HEK293 (cell line): ENCODE measurements around the gene NXT1.

Source experiments
- CTCF ChIA-PET: fragments of 350-600 bp; formaldehyde crosslinking; extraction: SDS; loops from one replicate; lab custom pipeline; 2021; ENCODE audit warnings: antibody characterized with exemption; lab: Yijun Ruan, JAX
- POLR2A ChIA-PET: fragments of 300-600 bp; formaldehyde crosslinking; extraction: SDS; loops from one replicate; lab custom pipeline; 2020; ENCODE audit warnings: antibody characterized with exemption, inconsistent platforms; lab: Yijun Ruan, JAX
- H3K27ac ChIP-seq: fragments of 200-500 bp; sonication (Bioruptor generic); 2 replicates; pipeline ENCODE4 v1.5.1; 2014; ENCODE audit warnings: low read depth, low read length, control low read depth, inconsistent platforms; ENCODE audit errors: extremely low read depth
- H3K36me3 ChIP-seq, 2 experiments: fragments of 200-500 bp in 1 of 2; sonication (Bioruptor generic) in 1 of 2; 1 replicate in 1 of 2; 2 replicates in 1 of 2; pipeline ENCODE4 v1.5.1; 2014 to 2017; ENCODE audit warnings: inconsistent platforms in 2 of 2, low read length in 2 of 2; ENCODE audit not compliant: control insufficient read depth in 2 of 2, insufficient read depth in 1 of 2
- H3K4me1 ChIP-seq: fragments of 200-500 bp; sonication (Bioruptor generic); 2 replicates; pipeline ENCODE4 v1.5.1; 2014; ENCODE audit warnings: mild to moderate bottlenecking, low read length, inconsistent platforms; ENCODE audit not compliant: control insufficient read depth, insufficient read depth
- H3K4me3 ChIP-seq: 2 replicates; pipeline ENCODE4 v1.5.1; 2011; ENCODE audit warnings: low read depth, mild to moderate bottlenecking, control low read depth, low read length, moderate library complexity
- H3K9me3 ChIP-seq: fragments of 200-500 bp; sonication (Bioruptor generic); 2 replicates; pipeline ENCODE4 v1.5.1; 2014; ENCODE audit warnings: low read depth, low read length, inconsistent platforms; ENCODE audit not compliant: control insufficient read depth, insufficient read depth
- IKZF3 ChIP-seq: fragments of 450-650 bp; IDR thresholded peaks from 2 replicates; pipeline ENCODE4 v1.5.0; 2018; ENCODE audit warnings: missing biosample characterization, mild to moderate bottlenecking, missing genetic modification characterization, moderate library complexity
- OVOL3 ChIP-seq: fragments of 450-650 bp; formaldehyde crosslinking; IDR thresholded peaks from 2 replicates; pipeline ENCODE4 v1.5.1; 2016; ENCODE audit warnings: missing biosample characterization, missing genetic modification characterization
- REPIN1 ChIP-seq: fragments of 450-650 bp; formaldehyde crosslinking; IDR thresholded peaks from 2 replicates; pipeline ENCODE4 v1.5.1; 2017; ENCODE audit warnings: missing biosample characterization, missing genetic modification characterization, low read depth
- SCRT1 ChIP-seq: fragments of 450-650 bp; formaldehyde crosslinking; IDR thresholded peaks from 2 replicates; pipeline ENCODE4 v1.5.1; 2016; ENCODE audit warnings: missing biosample characterization, missing genetic modification characterization, borderline replicate concordance
- WT1 ChIP-seq: fragments of 450-650 bp; formaldehyde crosslinking; IDR thresholded peaks from 2 replicates; pipeline ENCODE4 v1.5.1; 2016; ENCODE audit warnings: missing biosample characterization, missing genetic modification characterization
- YY1 ChIP-seq: fragments of 450-650 bp; formaldehyde crosslinking; IDR thresholded peaks from 2 replicates; pipeline ENCODE4 v1.5.1; 2018; ENCODE audit warnings: missing biosample characterization, missing genetic modification characterization
- ZBTB17 ChIP-seq: fragments of 450-650 bp; formaldehyde crosslinking; IDR thresholded peaks from 2 replicates; pipeline ENCODE4 v1.5.1; 2016; ENCODE audit warnings: missing biosample characterization, missing genetic modification characterization
- ZNF248 ChIP-seq: fragments of 450-650 bp; formaldehyde crosslinking; IDR thresholded peaks from 2 replicates; pipeline ENCODE4 v1.5.1; 2017; ENCODE audit warnings: missing biosample characterization, missing genetic modification characterization
- ZNF302 ChIP-seq: fragments of 450-650 bp; formaldehyde crosslinking; IDR thresholded peaks from 2 replicates; pipeline ENCODE4 v1.5.1; 2016; ENCODE audit warnings: missing biosample characterization, missing genetic modification characterization, low read depth
- ZNF48 ChIP-seq: fragments of 450-650 bp; formaldehyde crosslinking; IDR thresholded peaks from 2 replicates; pipeline ENCODE4 v1.5.1; 2016; ENCODE audit warnings: missing biosample characterization, missing genetic modification characterization
- ZNF530 ChIP-seq: fragments of 450-650 bp; formaldehyde crosslinking; IDR thresholded peaks from 2 replicates; pipeline ENCODE4 v1.5.1; 2016; ENCODE audit warnings: low read depth, missing biosample characterization, missing genetic modification characterization
- ZNF549 ChIP-seq: fragments of 450-650 bp; IDR thresholded peaks from 2 replicates; pipeline ENCODE4 v1.5.1; 2018; ENCODE audit warnings: missing biosample characterization, missing genetic modification characterization, mild to moderate bottlenecking, inconsistent platforms, moderate library complexity
- ZNF555 ChIP-seq: fragments of 450-650 bp; formaldehyde crosslinking; conservative IDR thresholded peaks from 2 replicates; pipeline ENCODE4 v1.5.1; 2017; ENCODE audit warnings: missing biosample characterization, mild to moderate bottlenecking, missing genetic modification characterization, inconsistent platforms
- ZNF560 ChIP-seq: fragments of 450-650 bp; formaldehyde crosslinking; IDR thresholded peaks from 2 replicates; pipeline ENCODE4 v1.5.1; 2017; ENCODE audit warnings: missing biosample characterization, missing genetic modification characterization, borderline replicate concordance
- ZNF624 ChIP-seq: fragments of 450-650 bp; formaldehyde crosslinking; IDR thresholded peaks from 2 replicates; pipeline ENCODE4 v1.5.1; 2017; ENCODE audit warnings: missing biosample characterization, missing genetic modification characterization
- ZSCAN23 ChIP-seq: fragments of 450-650 bp; formaldehyde crosslinking; IDR thresholded peaks from 2 replicates; pipeline ENCODE4 v1.5.1; 2016; ENCODE audit warnings: missing biosample characterization, missing genetic modification characterization
- TF ChIP-seq, protein P1 (sequence below): fragments of 450-650 bp; formaldehyde crosslinking; IDR thresholded peaks from 2 replicates; pipeline ENCODE4 v1.5.1; 2016; ENCODE audit warnings: missing biosample characterization, missing genetic modification characterization
- TF ChIP-seq, protein P2 (sequence below): fragments of 450-650 bp; formaldehyde crosslinking; IDR thresholded peaks from 2 replicates; pipeline ENCODE4; 2016; ENCODE audit warnings: missing biosample characterization, missing genetic modification characterization
- TF ChIP-seq, protein P3 (sequence below): fragments of 450-650 bp; IDR thresholded peaks from 2 replicates; pipeline ENCODE4 v1.5.1; 2018; ENCODE audit warnings: missing biosample characterization, missing genetic modification characterization
- TF ChIP-seq, protein P4 (sequence below): fragments of 450-650 bp; formaldehyde crosslinking; IDR thresholded peaks from 2 replicates; pipeline ENCODE4 v1.5.1; 2016; ENCODE audit warnings: missing biosample characterization, missing genetic modification characterization, low read depth
- TF ChIP-seq, protein P5 (sequence below): fragments of 450-650 bp; formaldehyde crosslinking; IDR thresholded peaks from 2 replicates; pipeline ENCODE4 v1.5.1; 2016; ENCODE audit warnings: missing biosample characterization, missing genetic modification characterization
- TF ChIP-seq, protein P6 (sequence below): fragments of 450-650 bp; formaldehyde crosslinking; conservative IDR thresholded peaks from 2 replicates; pipeline ENCODE4 v1.5.1; 2016; ENCODE audit warnings: low read depth, missing biosample characterization, missing genetic modification characterization

The NXT1 gene

DNA sequence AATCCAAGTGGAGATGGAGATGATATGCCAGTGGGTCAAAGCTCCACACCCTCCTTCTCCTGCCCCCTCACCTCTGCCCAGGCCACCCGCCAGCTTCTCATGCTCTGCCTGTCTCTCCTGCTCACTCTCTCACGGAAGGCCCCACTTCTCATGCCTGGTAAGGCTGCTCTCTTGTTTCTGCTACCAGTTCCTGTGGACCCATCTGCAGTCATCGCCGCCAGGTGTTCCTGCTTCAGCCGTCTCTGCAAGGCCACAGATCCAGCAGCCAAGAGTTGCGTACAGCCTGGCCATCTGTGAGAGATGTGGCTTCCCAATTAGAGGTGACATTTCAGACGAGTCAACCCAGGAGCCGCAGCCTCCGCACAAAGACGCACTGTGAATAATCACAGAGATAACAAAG is 40.8 kb upstream of the NXT1 start:
- TF ChIP-seq ZNF549 (tag by site-specific recombination) (no peak), ZBTB17 (tag by site-specific recombination) (no peak), OVOL3 (no peak), ZNF48 (no peak), ZNF624 (tag by site-specific recombination) (no peak), SCRT1 (no peak), ZSCAN23 (tag by site-specific recombination) (no peak), ZNF302 (tag by site-specific recombination) (no peak), ZNF555 (tag by site-specific recombination) (no peak), ZNF560 (tag by site-specific recombination) (no peak), ZNF248 (tag by site-specific recombination) (no peak), WT1 (no peak)
- TF ChIP-seq, protein P1, sequence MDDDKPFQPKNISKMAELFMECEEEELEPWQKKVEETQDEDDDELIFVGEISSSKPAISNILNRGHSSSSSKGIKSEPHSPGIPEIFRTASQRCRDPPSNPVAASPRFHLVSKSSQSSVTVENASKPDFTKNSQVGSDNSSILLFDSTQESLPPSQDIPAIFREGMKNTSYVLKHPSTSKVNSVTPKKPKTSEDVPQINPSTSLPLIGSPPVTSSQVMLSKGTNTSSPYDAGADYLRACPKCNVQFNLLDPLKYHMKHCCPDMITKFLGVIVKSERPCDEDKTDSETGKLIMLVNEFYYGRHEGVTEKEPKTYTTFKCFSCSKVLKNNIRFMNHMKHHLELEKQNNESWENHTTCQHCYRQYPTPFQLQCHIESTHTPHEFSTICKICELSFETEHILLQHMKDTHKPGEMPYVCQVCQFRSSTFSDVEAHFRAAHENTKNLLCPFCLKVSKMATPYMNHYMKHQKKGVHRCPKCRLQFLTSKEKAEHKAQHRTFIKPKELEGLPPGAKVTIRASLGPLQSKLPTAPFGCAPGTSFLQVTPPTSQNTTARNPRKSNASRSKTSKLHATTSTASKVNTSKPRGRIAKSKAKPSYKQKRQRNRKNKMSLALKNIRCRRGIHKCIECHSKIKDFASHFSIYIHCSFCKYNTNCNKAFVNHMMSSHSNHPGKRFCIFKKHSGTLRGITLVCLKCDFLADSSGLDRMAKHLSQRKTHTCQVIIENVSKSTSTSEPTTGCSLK: no peak
- TF ChIP-seq, protein P2, sequence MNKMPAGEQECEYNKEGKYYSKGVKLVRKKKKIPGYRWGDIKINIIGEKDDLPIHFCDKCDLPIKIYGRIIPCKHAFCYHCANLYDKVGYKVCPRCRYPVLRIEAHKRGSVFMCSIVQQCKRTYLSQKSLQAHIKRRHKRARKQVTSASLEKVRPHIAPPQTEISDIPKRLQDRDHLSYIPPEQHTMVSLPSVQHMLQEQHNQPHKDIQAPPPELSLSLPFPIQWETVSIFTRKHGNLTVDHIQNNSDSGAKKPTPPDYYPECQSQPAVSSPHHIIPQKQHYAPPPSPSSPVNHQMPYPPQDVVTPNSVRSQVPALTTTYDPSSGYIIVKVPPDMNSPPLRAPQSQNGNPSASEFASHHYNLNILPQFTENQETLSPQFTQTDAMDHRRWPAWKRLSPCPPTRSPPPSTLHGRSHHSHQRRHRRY (tag by site-specific recombination): no peak
- TF ChIP-seq, protein P3, sequence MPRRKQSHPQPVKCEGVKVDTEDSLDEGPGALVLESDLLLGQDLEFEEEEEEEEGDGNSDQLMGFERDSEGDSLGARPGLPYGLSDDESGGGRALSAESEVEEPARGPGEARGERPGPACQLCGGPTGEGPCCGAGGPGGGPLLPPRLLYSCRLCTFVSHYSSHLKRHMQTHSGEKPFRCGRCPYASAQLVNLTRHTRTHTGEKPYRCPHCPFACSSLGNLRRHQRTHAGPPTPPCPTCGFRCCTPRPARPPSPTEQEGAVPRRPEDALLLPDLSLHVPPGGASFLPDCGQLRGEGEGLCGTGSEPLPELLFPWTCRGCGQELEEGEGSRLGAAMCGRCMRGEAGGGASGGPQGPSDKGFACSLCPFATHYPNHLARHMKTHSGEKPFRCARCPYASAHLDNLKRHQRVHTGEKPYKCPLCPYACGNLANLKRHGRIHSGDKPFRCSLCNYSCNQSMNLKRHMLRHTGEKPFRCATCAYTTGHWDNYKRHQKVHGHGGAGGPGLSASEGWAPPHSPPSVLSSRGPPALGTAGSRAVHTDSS (tag by site-specific recombination): no peak
- TF ChIP-seq, protein P4, sequence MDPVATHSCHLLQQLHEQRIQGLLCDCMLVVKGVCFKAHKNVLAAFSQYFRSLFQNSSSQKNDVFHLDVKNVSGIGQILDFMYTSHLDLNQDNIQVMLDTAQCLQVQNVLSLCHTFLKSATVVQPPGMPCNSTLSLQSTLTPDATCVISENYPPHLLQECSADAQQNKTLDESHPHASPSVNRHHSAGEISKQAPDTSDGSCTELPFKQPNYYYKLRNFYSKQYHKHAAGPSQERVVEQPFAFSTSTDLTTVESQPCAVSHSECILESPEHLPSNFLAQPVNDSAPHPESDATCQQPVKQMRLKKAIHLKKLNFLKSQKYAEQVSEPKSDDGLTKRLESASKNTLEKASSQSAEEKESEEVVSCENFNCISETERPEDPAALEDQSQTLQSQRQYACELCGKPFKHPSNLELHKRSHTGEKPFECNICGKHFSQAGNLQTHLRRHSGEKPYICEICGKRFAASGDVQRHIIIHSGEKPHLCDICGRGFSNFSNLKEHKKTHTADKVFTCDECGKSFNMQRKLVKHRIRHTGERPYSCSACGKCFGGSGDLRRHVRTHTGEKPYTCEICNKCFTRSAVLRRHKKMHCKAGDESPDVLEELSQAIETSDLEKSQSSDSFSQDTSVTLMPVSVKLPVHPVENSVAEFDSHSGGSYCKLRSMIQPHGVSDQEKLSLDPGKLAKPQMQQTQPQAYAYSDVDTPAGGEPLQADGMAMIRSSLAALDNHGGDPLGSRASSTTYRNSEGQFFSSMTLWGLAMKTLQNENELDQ (tag by site-specific recombination): no peak
- TF ChIP-seq, protein P5, sequence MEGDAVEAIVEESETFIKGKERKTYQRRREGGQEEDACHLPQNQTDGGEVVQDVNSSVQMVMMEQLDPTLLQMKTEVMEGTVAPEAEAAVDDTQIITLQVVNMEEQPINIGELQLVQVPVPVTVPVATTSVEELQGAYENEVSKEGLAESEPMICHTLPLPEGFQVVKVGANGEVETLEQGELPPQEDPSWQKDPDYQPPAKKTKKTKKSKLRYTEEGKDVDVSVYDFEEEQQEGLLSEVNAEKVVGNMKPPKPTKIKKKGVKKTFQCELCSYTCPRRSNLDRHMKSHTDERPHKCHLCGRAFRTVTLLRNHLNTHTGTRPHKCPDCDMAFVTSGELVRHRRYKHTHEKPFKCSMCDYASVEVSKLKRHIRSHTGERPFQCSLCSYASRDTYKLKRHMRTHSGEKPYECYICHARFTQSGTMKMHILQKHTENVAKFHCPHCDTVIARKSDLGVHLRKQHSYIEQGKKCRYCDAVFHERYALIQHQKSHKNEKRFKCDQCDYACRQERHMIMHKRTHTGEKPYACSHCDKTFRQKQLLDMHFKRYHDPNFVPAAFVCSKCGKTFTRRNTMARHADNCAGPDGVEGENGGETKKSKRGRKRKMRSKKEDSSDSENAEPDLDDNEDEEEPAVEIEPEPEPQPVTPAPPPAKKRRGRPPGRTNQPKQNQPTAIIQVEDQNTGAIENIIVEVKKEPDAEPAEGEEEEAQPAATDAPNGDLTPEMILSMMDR (tag by site-specific recombination): no peak
- CTCF ChIA-PET: no interaction called here
- POLR2A ChIA-PET: no interaction called here

DNA sequence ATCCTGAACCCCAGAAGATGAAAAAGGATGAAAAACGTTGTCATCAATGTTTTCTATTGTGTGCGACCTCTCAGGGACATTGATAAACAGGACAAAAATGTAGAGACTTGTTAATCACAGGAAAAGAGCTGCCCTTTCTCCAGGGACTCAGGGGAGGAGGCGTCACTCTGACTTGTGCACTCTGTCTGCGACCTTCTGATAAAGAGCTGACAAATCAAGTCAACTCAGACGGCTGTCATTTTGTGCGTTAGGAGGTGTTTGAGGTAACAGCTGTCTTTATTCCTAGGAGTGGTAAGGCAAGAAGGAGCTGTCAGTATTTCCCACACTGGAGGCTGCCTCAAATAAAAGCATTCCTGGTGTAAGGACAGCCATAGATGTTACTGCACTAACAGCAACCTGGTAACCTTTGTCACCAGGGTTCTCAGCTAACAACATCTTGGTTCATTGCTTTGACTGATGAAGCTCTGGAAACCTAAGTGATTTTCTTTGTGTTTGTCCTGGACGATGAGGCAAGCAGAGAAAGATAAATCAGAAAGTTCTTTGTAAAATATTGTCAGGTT is 38.6 kb upstream of the NXT1 start:
- CTCF ChIA-PET: no interaction called here
- TF ChIP-seq ZNF530 (no peak), IKZF3 (tag by site-specific recombination) (no peak), REPIN1 (tag by site-specific recombination) (no peak), YY1 (tag by site-specific recombination) (no peak)
- TF ChIP-seq, protein P6, sequence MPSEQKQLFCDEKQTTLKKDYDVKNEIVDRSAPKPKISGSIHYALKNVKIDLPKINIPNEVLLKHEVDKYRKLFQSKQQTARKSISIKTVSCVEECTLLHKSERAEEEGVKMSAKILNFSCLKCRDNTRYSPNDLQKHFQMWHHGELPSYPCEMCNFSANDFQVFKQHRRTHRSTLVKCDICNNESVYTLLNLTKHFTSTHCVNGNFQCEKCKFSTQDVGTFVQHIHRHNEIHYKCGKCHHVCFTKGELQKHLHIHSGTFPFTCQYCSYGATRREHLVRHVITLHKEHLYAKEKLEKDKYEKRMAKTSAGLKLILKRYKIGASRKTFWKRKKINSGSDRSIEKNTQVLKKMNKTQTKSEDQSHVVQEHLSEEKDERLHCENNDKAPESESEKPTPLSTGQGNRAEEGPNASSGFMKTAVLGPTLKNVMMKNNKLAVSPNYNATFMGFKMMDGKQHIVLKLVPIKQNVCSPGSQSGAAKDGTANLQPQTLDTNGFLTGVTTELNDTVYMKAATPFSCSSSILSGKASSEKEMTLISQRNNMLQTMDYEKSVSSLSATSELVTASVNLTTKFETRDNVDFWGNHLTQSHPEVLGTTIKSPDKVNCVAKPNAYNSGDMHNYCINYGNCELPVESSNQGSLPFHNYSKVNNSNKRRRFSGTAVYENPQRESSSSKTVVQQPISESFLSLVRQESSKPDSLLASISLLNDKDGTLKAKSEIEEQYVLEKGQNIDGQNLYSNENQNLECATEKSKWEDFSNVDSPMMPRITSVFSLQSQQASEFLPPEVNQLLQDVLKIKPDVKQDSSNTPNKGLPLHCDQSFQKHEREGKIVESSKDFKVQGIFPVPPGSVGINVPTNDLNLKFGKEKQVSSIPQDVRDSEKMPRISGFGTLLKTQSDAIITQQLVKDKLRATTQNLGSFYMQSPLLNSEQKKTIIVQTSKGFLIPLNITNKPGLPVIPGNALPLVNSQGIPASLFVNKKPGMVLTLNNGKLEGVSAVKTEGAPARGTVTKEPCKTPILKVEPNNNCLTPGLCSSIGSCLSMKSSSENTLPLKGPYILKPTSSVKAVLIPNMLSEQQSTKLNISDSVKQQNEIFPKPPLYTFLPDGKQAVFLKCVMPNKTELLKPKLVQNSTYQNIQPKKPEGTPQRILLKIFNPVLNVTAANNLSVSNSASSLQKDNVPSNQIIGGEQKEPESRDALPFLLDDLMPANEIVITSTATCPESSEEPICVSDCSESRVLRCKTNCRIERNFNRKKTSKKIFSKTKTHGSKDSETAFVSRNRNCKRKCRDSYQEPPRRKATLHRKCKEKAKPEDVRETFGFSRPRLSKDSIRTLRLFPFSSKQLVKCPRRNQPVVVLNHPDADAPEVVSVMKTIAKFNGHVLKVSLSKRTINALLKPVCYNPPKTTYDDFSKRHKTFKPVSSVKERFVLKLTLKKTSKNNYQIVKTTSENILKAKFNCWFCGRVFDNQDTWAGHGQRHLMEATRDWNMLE (tag by site-specific recombination): no peak

More for the DNA sequence above, 40.8 kb upstream of the NXT1 start:
- H3K36me3 ChIP-seq: no peaks in the 10 kb centered on the region
- no peaks in the 10 kb centered on the region for H3K9me3 ChIP-seq
- H3K4me1 ChIP-seq: no peaks in the 10 kb centered on the region
- no peak overlapping the region for H3K4me3 ChIP-seq
- no peak overlapping the region for H3K27ac ChIP-seq

More for the DNA sequence above, 38.6 kb upstream of the NXT1 start:
- Histone ChIP-seq H3K4me1 (no peaks in the 10 kb centered on the region), H3K36me3 (no peaks in the 10 kb centered on the region), H3K27ac (no peak overlapping the region), H3K9me3 (no peaks in the 10 kb centered on the region), H3K4me3 (no peak overlapping the region)
- POLR2A ChIA-PET: no interaction called here
